OCI-LY1 (cell line): ENCODE results near the gene GIGYF2.

Experiments
- CTCF ChIP-seq: fragments of 200-600 bp; sonication (generic), shearing (Covaris generic); IDR thresholded peaks from 2 replicates; pipeline ENCODE4 v1.5.1; 2017; ENCODE audit warnings: mild to moderate bottlenecking, antibody characterized with exemption, low read length, moderate library complexity, mixed read lengths
- EZH2 ChIP-seq: fragments of 200-600 bp; sonication (generic), shearing (Covaris generic); IDR thresholded peaks from 2 replicates; pipeline ENCODE4 v1.8.0; 2017; ENCODE audit warnings: borderline replicate concordance, mixed run types, mild to moderate bottlenecking, antibody characterized with exemption, low read length, moderate library complexity, mixed read lengths

- TF ChIP-seq EZH2 = no peak
- no peak for TF ChIP-seq CTCF
Measured at GRCh38 chr2:232731470-232731869, 34.3 kb downstream of the GIGYF2 start.
